Adipocyte (in vitro differentiated cells): ENCODE data around the gene SCTR.

Source experiments
- DNase-seq: peaks from one replicate; pipeline ENCODE4 v3.0.0-alpha.2; 2015; ENCODE audit warnings: low read depth
- H3K27me3 ChIP-seq: replicated peaks from 2 replicates; pipeline ENCODE4 v1.7.0; 2013; ENCODE audit warnings: mild to moderate bottlenecking, low read length, moderate library complexity; ENCODE audit not compliant: control insufficient read depth, insufficient read depth
- H3K36me3 ChIP-seq: 2 replicates; pipeline ENCODE4 v1.7.0; 2013; ENCODE audit warnings: low read length, mild to moderate bottlenecking, moderate library complexity; ENCODE audit not compliant: control insufficient read depth, insufficient read depth, severe bottlenecking
- H3K4me1 ChIP-seq: 2 replicates; pipeline ENCODE4 v1.7.0; 2013; ENCODE audit warnings: mild to moderate bottlenecking, low read length, moderate library complexity; ENCODE audit not compliant: control insufficient read depth, insufficient read depth
- H3K4me3 ChIP-seq: 2 replicates; pipeline ENCODE4 v1.7.0; 2013; ENCODE audit warnings: mild to moderate bottlenecking, low read length, moderate library complexity
- H3K9ac ChIP-seq: 2 replicates; pipeline ENCODE4 v1.7.0; 2013; ENCODE audit warnings: mild to moderate bottlenecking, low read length, moderate library complexity
- H3K9me3 ChIP-seq: 2 replicates; pipeline ENCODE4 v1.7.0; 2013; ENCODE audit warnings: mild to moderate bottlenecking, low read length, moderate library complexity; ENCODE audit not compliant: control insufficient read depth

The SCTR gene

GRCh38 chr2:119438726-119439284, 85.5 kb downstream of the SCTR start:
- Histone ChIP-seq H3K36me3 (no peaks in the 10 kb centered on the region), H3K4me1 (no peaks in the 10 kb centered on the region), H3K9ac (no peak overlapping the region), H3K27me3 (peaks cover 6% of the 10 kb centered on the region), H3K4me3 (no peak overlapping the region), H3K9me3 (no peaks in the 10 kb centered on the region)
- no peak for DNase-seq

DNA sequence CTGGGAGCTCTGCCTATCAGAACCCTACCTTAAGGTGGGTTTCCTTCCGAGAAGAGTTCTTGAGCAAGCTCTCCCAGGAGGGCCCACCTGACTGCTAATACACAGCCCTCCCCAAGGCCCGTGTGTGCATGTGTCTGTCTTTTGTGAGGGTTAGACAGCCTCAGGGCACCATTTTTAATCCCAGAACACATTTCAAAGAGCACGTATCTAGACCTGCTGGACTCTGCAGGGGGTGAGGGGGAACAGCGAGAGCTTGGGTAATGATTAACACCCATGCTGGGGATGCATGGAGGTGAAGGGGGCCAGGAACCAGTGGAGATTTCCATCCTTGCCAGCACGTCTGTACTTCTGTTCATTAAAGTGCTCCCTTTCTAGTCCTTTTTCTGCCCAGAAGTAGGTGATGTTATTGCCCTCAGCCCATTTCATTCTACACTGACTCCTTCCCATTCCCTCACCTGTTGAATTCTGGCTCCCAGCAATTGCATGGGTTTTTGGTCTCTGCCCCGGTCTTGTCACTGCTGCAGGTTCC, 86.1 kb downstream of the SCTR start:
- Histone ChIP-seq H3K27me3 (peaks cover 6% of the 10 kb centered on the region), H3K9me3 (no peaks in the 10 kb centered on the region), H3K36me3 (no peaks in the 10 kb centered on the region), H3K9ac (no peak overlapping the region), H3K4me3 (no peak overlapping the region), H3K4me1 (no peaks in the 10 kb centered on the region)
- no peak for DNase-seq

- H3K27me3 ChIP-seq, result peaks cover 13% of the 10 kb centered on the region
- no peak overlapping the region for H3K4me3 ChIP-seq
- H3K9me3 ChIP-seq, result no peaks in the 10 kb centered on the region
- peaks cover 3% of the 10 kb centered on the region for H3K4me1 ChIP-seq
- no peak overlapping the region for H3K9ac ChIP-seq
- DNase-seq, result no peak
- H3K36me3 ChIP-seq, result no peaks in the 10 kb centered on the region
Measured at GRCh38 chr2:119436993-119437772, 87.1 kb downstream of the SCTR start.

GRCh38 chr2:119435953-119436297, 88.4 kb downstream of the SCTR start:
- no peaks in the 10 kb centered on the region for H3K9me3 ChIP-seq
- H3K4me1 ChIP-seq, result peaks cover 11% of the 10 kb centered on the region
- no peak for DNase-seq
- H3K4me3 ChIP-seq, result no peak overlapping the region
- H3K9ac ChIP-seq, result no peak overlapping the region
- no peaks in the 10 kb centered on the region for H3K36me3 ChIP-seq
- peaks cover 13% of the 10 kb centered on the region for H3K27me3 ChIP-seq

DNA sequence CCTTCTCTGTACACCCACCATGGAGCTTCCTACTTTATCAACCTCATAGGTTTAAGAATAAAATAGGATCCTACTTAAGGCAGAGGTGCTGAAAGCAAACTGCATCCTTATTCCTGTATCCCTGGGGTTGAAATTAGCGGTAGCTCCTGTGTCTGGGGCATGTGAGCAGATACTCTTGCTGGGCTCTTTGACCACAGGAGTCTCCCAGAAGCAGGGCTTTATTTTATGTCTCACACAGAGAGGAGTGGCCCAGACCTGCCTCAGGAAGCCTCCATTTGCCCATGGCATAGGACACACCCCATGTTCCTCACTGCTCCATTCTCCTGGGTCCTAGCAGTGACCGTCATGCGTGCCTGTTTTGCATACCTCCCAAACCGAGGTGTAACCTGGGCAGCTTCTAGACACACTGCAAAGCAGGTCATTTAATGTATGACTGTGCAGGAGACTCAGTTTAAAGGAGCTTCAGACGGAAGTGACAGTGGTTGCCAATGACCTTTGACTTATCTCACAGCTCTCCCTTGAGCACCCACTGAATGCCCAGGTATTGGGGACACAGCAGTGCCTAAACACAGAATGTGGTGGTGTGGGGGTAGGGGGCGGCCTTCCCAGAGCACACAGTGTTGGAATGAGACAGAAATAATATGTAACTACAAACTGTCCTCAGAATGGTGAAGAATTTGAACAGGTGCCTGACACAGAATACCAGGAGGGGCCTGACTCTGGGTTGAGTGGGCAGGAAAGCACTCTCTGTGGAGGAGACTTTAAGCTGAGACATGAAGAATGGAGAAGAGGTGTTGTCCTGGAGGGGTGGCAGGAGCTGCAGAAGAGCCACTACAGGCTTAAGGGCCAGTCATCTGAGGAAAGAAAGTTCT, 89.0 kb downstream of the SCTR start:
- Histone ChIP-seq H3K9ac (no peak overlapping the region), H3K4me3 (no peak overlapping the region), H3K4me1 (peaks cover 12% of the 10 kb centered on the region), H3K27me3 (peaks cover 13% of the 10 kb centered on the region), H3K9me3 (no peaks in the 10 kb centered on the region), H3K36me3 (no peaks in the 10 kb centered on the region)
- no peak for DNase-seq

DNA sequence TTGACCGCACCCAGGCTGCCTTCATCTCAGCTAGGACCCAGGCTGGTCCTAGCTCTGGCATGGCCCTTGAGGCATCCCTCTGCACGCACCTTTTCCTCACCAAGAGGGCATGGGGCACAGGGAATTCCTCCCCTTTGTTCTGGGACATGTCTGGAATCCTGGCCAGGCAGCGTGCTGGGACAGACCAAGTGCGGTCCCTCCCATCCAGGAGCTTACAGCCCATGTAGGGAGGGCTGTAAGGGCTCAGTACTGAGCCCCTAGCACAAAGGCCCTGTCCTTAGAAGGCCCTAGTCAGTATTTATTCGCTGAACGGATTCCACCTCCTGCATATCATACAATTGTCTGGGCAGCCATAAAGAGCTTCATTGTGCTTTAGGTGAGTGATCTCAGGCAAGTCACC, 89.6 kb downstream of the SCTR start:
- Histone ChIP-seq H3K4me3 (no peak overlapping the region), H3K9me3 (no peaks in the 10 kb centered on the region), H3K36me3 (no peaks in the 10 kb centered on the region), H3K27me3 (peaks cover 13% of the 10 kb centered on the region), H3K9ac (no peak overlapping the region), H3K4me1 (peaks cover 17% of the 10 kb centered on the region)
- DNase-seq, result no peak

DNA sequence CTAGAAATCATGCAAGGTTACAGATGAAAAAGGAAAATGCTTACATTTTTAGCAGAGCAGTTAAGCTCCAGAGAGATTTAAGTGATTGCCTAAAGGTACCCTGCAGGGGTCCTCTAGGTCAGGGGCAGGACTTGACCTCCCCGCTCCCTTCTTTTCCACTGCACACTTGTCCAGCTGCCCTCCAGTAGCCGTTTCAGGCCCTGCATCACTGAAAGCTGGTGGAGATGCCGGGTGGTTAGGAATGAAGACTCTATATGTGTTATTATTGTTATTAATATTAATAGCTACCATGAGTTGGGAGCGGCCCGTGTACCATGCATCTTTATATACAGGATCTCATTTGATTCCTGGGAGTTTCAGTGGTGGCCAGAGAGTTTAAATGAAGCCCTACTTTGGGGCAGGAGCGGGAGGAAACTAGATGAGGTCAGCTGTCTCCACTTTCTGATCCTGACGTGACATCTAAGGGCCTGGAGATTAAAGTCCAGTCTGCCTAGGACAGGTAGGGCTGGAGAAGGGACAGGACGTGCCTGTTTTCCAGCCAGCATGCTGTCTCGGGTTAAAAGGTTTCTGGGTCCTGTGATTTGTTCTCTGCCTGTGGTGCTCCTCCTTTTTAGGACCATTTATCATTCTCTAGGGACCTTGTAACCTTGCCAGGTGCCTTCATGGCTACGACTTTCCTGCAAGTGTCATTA, 90.5 kb downstream of the SCTR start:
- Histone ChIP-seq H3K9me3 (no peaks in the 10 kb centered on the region), H3K27me3 (peaks cover 13% of the 10 kb centered on the region), H3K9ac (no peak overlapping the region), H3K36me3 (no peaks in the 10 kb centered on the region), H3K4me1 (peaks cover 25% of the 10 kb centered on the region), H3K4me3 (no peak overlapping the region)
- no peak for DNase-seq

DNA sequence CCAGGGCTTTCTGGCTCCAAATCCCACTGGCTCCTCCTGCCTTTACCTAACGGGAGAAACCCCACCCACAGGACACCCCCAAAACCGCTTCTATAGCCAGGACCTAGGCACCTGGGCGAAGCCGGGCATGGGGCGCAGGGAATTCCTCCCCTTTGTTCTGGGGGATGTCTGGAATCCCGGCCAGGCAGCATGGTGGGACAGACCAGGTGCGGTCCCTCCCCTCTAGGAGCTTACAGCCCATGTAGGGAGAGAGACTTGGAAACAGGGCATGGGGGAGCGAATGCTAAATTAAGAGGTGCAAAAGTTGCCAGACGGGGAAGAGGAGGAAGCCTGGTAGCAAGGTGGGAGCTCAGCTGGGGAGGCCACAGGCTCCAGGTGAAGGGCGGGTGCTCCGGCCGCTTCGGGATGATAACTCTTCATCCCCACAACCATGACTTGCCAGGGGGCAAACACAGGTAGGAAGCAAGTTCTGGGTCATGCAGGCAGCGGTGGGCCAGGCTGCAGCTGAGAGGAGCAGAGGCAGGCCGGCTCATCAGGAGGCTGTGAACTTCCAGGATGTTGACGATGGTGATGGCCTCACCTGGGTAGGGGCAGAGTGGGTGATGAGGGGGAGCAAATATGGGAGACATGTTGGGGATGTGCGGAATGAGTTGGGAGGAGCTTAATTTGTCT, 91.3 kb downstream of the SCTR start:
- Histone ChIP-seq H3K4me3 (peak overlapping the region; percentile 80), H3K27me3 (peaks cover 10% of the 10 kb centered on the region)

DNA sequence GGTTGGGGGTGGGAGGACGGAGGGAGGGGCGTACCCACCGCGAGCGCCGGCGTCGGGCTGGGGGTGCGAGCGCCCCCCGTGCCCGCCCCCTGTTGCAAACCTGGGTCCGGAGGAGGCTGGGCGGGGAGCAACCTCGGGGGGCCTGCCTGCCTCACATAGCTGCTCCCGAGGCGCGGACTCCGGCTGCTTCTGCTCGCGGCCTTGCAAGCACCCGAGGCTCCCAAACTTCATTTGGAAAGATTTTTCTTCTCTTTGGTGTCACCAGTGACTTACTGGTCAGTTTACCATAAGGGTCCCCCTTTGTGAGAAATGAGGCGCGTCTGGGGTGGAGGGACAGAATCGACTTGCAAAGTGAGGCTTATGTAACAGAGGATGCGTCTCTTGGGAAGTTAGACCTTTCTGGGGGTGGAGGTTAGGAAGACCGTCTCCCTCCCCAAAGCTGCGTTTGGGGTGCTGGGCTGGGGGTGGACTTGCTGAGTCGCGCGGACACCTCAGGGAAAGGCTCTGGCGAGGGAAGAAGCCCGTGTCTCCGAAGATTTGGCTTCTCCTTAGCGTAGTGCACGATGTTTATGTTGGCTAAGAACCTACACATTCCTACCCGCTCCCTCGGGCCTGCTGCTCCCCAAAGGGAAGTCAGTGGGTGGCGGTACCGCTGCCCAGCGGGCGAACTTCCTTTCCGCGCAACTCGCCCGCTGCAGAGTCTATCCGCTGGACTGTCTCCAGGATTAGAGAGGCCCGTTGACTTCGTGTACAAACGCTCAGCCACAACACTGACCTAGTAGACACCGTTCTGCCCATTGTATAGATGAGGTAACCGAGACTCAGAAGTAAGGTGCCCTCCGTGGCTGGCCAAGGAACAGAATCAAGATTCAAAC, 92.1 kb downstream of the SCTR start:
- DNase-seq, result peak; percentile 5
- peak overlapping the region; percentile 85 for H3K9ac ChIP-seq
- H3K36me3 ChIP-seq, result no peaks in the 10 kb centered on the region
- H3K27me3 ChIP-seq, result peaks cover 6% of the 10 kb centered on the region
- H3K9me3 ChIP-seq, result no peaks in the 10 kb centered on the region
- peak overlapping the region; percentile 80 for H3K4me3 ChIP-seq
- peaks cover 40% of the 10 kb centered on the region for H3K4me1 ChIP-seq

More for the DNA sequence above, 91.3 kb downstream of the SCTR start:
- Histone ChIP-seq H3K9me3 (no peaks in the 10 kb centered on the region), H3K4me1 (peaks cover 33% of the 10 kb centered on the region), H3K9ac (peak overlapping the region; percentile 85), H3K36me3 (no peaks in the 10 kb centered on the region)
- DNase-seq, result no peak
